ENCODE data around the gene AQP2. TPM values are rescaled to one million over a fixed set of nuclear protein-coding genes. Genes with fewer than 3 reads are reported as not detected.

AQP2 gene
- total RNA-seq, 1 experiment from 2014 or later = not detected

- Histone ChIP-seq H3K4me1 (ENCODE audit: control insufficient read depth in 1 of 2, insufficient read depth in 2 of 2, low read length in 2 of 2) (peaks cover 3 to 6% of the 10 kb centered on the region in 2 experiments; a peak in 3 of 4 replicates), H3K36me3 (ENCODE audit: control insufficient read depth in 1 of 2, insufficient read depth in 2 of 2, low read length in 2 of 2) (no peaks in the 10 kb centered on the region), H4K20me1 (ENCODE audit: insufficient read depth) (no peaks in the 10 kb centered on the region), H3K79me2 (ENCODE audit: insufficient read depth, low read length) (no peaks in the 10 kb centered on the region), H3K9ac (ENCODE audit: low read length) (no peak overlapping the region), H3K4me2 (ENCODE audit: low read length) (no peak overlapping the region), H3K9me2 (ENCODE audit: insufficient read depth) (no peaks in the 10 kb centered on the region), H3K4me3 (replicated peaks in 1 of 2; ENCODE audit: low read depth in 1 of 2, low read length in 2 of 2) (no peak overlapping the region), H3K27me3 (ENCODE audit: insufficient read depth, low read length) (no peaks in the 10 kb centered on the region), H2AFZ (ENCODE audit: low read depth, low read length, poor library complexity, severe bottlenecking) (no peak overlapping the region), H3K27ac (ENCODE audit: low read depth, low read length) (no peak overlapping the region), H3K9me3 (ENCODE audit: control insufficient read depth in 1 of 2, insufficient read depth in 1 of 2, low read depth in 1 of 2, low read length in 2 of 2) (no peaks in the 10 kb centered on the region)
- RAD21 ChIA-PET (ENCODE audit: low non-redundant PET in 1 of 2, low total read pairs in 2 of 2, uncharacterized antibody in 2 of 2, unreplicated experiment in 2 of 2) = no interaction called here
- ATAC-seq = no peak
- intact Hi-C loops (cut with micrococcal nuclease) = no loop called here
- no peak for DNase-seq (ENCODE audit: low read depth, low spot score)
- BruUV-seq (replicated peaks) = no TSS peak
- POLR2A ChIA-PET = no interaction called here
- CTCF ChIA-PET = interaction anchor here (1.5 kb wide), 1 partner anchor 29 kb away, joined by 8 read pairs; no protein-coding TSS in a partner anchor
- no peak for TF ChIP-seq POLR2A (IDR thresholded peaks at IDR 0.05; ENCODE audit: borderline replicate concordance, extremely low read depth, insufficient read depth, insufficient read length)
- no peak for TF ChIP-seq CTCF (IDR thresholded peaks at IDR 0.05 in 2 of 3, conservative IDR thresholded peaks at IDR 0.05 in 1 of 3; ENCODE audit: borderline replicate concordance in 1 of 3, insufficient read depth in 1 of 3, low read depth in 2 of 3, low read length in 2 of 3)
- no peak for TF ChIP-seq SP1 (IDR thresholded peaks at IDR 0.05; ENCODE audit: low read depth)
- no peak for TF ChIP-seq JUND (IDR thresholded peaks at IDR 0.05)
- no peak for TF ChIP-seq ZBTB33 (IDR thresholded peaks at IDR 0.05; ENCODE audit: extremely low read depth, insufficient replicate concordance, low read length)
- no peak for TF ChIP-seq FOSL1 (IDR thresholded peaks at IDR 0.05; ENCODE audit: low read depth)
- no peak for TF ChIP-seq CEBPB (IDR thresholded peaks at IDR 0.05; ENCODE audit: low read depth)
- TF ChIP-seq SRF (IDR thresholded peaks at IDR 0.05; ENCODE audit: low read depth) = no peak
- TF ChIP-seq EGR1 (IDR thresholded peaks at IDR 0.05; ENCODE audit: low read depth) = no peak
- TF ChIP-seq POLR2AphosphoS5 (IDR thresholded peaks at IDR 0.05; ENCODE audit: low read depth, low read length) = no peak
Measured at GRCh38 chr12:49916129-49916919, 34.2 kb upstream of the AQP2 start.

Data from HCT116 (cell line).